ENCODE measurements around the gene PPP1R3D. TPM values are rescaled to one million over a fixed set of nuclear protein-coding genes. Genes with fewer than 3 reads are reported as not detected.
A peak's percentile ranks its signal among the peaks of the same experiment; 100 is the strongest.

PPP1R3D gene
- total and polyA plus RNA-seq, 9 of the 15 experiments (the other 6 are each of a cell fraction or from before 2014, with no cell fraction given), result 0.35 to 3.3 (median 1.8) TPM

DNA sequence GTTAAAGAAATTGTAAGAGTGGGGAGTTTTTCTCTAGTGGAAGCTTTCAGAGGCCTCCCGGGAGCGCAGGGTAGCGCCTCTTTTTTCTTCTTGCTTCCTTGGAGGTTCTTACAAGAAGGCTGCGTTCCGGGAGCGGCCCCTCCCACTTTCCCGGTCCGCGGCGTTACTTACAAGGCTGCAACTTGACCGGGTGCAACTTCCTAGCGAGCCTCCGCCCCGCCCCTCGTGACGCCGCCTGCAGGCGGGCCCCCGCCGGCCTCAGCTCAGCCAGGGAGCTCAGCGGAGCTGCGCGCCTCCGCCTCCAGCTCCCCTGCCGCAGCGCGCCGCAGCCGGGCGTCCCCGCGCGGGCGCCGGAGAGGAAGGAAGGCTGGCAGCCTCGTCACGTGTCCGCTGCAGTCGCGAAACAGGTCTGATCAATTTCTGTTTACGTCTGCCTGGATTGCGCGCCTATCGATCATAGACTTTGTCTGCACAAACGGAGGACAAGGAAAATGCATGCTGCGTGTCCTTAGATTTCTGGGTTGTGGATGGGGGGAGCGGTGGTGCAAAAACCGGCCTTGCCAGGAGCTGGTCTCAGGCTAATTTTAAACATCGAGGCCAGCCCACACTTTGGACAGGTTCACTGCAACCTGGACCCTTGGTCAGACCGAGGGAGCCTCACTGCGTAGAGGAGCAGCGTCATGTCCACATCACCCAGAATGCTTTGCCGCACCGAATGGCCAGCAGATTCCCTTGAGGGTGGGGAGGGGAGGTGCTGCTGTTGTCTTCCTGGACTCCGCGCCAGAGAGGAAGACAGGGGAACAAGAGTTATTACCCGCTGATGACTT, at the start of gene PPP1R3D, which contains the start of gene FAM217B (continued):
- TF ChIP-seq ARID3B (CRISPR knock-in tag; IDR thresholded peaks at IDR 0.05; ENCODE audit: borderline replicate concordance) (no peak), ZBTB33 (CRISPR knock-in tag; IDR thresholded peaks at IDR 0.05) (no peak), SIN3B (IDR thresholded peaks at IDR 0.05; ENCODE audit: low read depth) (peak; percentile 54; the same call in 1 of the 2 replicates), KLF6 (CRISPR knock-in tag; IDR thresholded peaks at IDR 0.05; ENCODE audit: borderline replicate concordance) (no peak), ZNF174 (CRISPR knock-in tag; IDR thresholded peaks at IDR 0.05) (no peak), RCOR1 (IDR thresholded peaks at IDR 0.05; ENCODE audit: borderline replicate concordance in 1 of 2, low read depth in 2 of 2, low read length in 2 of 2) (peak in 1 of 2 experiments; percentile 75; a peak in 2 of 4 replicates), IFI16 (CRISPR knock-in tag; IDR thresholded peaks at IDR 0.05) (no peak), SNIP1 (IDR thresholded peaks at IDR 0.05; ENCODE audit: low read depth) (no peak), DACH1 (IDR thresholded peaks at IDR 0.05; ENCODE audit: partially characterized antibody) (no peak), CBX3 (IDR thresholded peaks at IDR 0.05; ENCODE audit: borderline replicate concordance in 1 of 2, low read length in 2 of 2) (no peak), E2F3 (CRISPR knock-in tag; IDR thresholded peaks at IDR 0.05) (peak; percentile 26; the same call in 1 of the 2 replicates), ZKSCAN1 (IDR thresholded peaks at IDR 0.05; ENCODE audit: low read depth, low read length) (no peak), U2AF2 (optimal IDR thresholded peaks at IDR 0.05; ENCODE audit: low read depth, low read length) (no peak), NKRF (IDR thresholded peaks at IDR 0.05; ENCODE audit: borderline replicate concordance) (no peak), TEAD4 (IDR thresholded peaks at IDR 0.05; ENCODE audit: low read length) (no peak), TEAD4 (CRISPR knock-in tag; IDR thresholded peaks at IDR 0.05; ENCODE audit: borderline replicate concordance) (no peak), NR2F6 (CRISPR knock-in tag; IDR thresholded peaks at IDR 0.05) (no peak), MIER1 (IDR thresholded peaks at IDR 0.05; ENCODE audit: low read depth) (no peak), BRD4 (IDR thresholded peaks at IDR 0.05) (0 out of 2 replicates have a peak, but pooled peaks have one; percentile 26), ETV5 (CRISPR knock-in tag; IDR thresholded peaks at IDR 0.05; ENCODE audit: low read depth) (no peak)
- TF ChIP-seq, protein P1, sequence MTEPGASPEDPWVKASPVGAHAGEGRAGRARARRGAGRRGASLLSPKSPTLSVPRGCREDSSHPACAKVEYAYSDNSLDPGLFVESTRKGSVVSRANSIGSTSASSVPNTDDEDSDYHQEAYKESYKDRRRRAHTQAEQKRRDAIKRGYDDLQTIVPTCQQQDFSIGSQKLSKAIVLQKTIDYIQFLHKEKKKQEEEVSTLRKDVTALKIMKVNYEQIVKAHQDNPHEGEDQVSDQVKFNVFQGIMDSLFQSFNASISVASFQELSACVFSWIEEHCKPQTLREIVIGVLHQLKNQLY (CRISPR knock-in tag; conservative IDR thresholded peaks at IDR 0.05), result no peak
- TF ChIP-seq, protein P2, sequence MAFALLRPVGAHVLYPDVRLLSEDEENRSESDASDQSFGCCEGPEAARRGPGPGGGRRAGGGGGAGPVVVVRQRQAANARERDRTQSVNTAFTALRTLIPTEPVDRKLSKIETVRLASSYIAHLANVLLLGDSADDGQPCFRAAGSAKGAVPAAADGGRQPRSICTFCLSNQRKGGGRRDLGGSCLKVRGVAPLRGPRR (CRISPR knock-in tag; IDR thresholded peaks at IDR 0.05), result no peak
